Medulla oblongata (tissue), 1 donor: ENCODE data around the gene CPNE1.

Source experiments
- DNase-seq: peaks from one replicate; pipeline ENCODE4 v3.0.0-alpha.2; 2015; ENCODE audit errors: extremely low spot score

Gene CPNE1

DNA sequence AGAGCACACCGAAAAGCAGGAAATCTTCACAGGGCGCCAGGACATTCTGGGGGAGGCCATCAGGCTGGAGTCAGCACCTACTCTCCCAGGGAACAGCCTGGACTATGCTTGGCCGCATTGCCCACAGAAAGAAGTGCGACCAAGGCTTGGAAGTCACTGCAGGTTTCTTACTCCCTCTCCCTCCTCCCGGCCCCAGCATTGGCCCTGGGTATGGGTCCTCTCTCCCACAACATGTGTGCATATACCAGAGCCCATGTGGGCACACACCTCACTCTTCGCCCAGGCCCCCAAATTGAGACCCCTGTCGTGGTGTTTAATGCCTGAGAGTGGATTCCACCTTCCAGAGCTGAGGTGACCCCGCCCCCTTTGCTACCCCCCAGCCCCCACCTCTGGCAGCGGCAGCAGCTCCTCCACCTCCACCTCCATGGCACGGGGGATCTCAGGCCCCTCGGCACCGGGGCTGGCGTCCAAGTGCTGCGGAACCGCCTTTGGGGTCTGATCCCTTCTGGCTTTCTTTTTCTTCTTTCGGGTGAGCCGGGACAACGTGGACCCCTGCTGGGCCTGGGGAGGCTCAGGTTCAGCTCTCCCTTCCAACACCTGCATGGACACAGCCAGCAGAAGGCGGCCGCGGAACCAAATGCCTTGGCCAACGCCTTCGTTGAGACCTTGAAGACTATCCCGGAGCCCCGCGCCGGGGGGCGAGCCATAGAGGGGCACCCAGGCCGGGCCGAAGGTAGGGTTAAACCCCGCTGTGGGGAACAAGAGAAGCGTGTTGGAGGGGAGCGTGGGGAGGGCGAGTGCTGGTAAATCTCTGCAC lies 64.3 kb downstream of the CPNE1 start:
- no peak for DNase-seq

DNA sequence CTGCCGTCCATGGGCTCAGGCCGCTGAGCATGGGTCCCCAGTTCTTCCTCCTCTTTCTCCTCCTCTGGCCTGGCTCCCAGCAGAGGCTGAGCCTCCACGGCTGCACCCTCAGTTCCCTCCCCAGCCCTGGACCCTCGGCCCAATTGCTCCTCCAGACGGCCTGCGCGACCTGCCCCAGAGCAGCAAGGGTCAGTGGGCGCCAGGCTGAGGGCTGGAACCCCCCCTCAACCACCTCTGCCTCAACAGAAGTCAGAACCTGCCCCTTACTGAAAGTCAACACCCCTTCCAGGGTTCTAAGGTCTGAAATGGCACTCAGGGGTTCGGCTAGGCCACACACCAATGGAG lies 65.0 kb downstream of the CPNE1 start:
- no peak for DNase-seq

DNA sequence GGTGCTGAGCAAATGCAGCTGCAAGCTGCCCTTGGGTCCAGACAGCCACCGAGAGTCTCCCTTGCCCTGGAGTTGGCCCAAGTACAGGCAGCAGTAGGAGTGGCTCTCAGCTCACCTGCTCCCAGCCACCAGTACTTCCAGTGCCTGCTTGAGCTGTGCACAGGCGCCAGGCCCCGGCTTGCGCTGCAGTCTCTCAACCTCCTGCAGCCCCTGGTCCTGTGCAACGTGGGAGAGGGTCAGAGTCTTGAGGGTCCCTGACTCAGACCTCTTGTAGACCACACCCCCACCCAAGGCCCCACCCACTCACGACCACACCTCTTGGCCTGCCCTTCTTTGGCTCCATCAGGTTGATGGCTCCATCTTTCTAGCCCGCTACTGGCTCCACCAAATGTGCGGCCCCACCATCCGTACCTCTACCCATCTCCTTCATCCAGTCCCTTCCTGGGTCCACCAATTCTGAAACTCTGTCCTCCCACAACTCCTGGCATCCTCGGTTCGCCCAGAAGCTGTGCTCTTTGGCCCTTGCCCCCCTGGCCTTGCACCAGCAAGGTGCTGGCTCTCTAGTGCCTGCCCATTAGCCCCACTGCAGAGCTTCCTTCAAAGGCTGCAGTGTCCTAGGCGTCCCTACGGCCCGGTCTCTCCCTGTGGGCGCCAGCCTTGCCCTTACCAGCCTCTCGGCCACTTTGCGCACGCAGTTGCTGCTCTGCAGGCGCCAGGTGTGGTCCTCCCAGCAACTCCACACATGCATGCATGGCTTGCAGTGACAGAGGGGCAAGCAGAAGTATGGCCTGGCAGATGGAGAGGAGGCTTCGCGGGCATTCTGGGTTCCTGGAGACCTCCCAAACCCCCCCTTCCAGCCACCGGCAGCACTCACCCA lies 65.6 kb downstream of the CPNE1 start:
- no peak for DNase-seq

DNA sequence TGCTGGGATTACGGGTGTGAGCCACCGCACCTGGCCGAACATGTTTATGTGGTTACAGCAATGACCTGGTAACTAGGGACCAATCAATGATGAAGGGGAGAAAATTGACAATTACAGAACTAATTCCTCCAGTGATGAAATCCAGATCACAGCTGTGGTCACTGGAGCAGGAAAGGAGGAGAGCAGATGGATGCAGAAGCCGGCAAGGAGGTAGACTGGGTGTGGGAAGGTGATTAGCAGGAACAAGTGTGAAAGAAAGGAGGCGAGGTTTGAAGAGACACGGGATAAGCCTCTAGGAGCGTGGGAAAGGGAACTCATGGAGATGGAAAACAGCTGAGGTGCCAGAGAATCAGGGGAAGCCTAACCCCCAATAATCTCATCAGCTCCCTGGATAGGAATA lies 66.2 kb downstream of the CPNE1 start:
- DNase-seq: no peak

DNA sequence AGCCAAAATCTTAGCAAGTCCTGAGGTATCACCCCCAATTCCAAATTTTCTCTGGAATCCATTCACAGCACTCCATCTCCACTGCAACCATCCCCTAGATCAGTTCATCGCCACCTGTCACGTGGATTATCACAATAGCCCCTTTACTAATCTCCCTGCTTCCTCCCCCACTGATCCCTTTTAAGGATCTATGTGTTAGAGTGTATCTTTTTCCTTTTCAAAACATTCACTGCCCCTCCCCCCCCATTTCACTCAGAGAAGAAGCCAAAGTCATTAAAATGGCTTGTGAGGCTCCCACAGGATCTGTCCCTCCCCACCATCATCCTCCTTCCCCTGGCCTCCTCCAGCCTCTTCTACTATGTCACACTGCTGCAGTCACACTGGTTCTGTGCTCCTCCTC lies 67.5 kb downstream of the CPNE1 start:
- DNase-seq: no peak

DNA sequence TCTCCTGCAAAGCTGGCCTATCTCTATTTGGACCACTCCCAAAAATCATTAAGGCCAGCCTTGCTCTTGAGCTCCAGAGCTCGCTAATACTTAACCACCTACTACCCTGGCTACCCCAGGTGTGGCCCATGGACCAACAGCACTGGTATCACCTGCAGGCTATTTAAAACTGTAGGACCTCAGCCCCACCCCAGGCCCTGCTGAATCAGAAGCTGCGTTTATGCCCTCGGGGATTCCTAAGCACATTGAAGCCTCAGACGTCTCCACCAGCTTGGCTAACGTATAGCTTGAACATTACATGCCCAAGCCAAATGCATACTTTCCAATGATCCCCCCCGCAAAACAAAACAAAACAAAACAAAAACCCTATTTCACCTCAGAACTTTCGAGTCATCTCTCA lies 68.8 kb downstream of the CPNE1 start:
- no peak for DNase-seq

DNA sequence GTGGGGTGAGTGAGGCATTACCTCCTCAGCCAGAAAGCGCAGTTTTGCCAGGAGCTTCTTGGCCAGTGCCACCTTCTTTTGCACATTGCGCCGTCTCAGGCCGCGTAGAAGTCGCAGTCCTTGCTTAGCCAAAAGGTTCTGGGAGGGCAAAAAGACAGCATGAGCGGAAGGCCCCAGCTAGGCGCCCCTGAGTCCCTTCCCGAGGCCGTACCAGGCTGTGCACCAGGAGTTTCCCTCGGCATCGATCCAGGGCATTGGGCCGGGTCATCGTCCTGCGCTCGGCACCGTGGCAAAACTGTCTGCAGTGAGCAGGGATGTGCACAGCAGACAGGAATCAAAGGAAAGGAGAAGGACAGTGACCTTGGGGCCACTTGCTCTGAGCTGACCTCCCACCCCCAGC lies 69.2 kb downstream of the CPNE1 start:
- DNase-seq: no peak

DNA sequence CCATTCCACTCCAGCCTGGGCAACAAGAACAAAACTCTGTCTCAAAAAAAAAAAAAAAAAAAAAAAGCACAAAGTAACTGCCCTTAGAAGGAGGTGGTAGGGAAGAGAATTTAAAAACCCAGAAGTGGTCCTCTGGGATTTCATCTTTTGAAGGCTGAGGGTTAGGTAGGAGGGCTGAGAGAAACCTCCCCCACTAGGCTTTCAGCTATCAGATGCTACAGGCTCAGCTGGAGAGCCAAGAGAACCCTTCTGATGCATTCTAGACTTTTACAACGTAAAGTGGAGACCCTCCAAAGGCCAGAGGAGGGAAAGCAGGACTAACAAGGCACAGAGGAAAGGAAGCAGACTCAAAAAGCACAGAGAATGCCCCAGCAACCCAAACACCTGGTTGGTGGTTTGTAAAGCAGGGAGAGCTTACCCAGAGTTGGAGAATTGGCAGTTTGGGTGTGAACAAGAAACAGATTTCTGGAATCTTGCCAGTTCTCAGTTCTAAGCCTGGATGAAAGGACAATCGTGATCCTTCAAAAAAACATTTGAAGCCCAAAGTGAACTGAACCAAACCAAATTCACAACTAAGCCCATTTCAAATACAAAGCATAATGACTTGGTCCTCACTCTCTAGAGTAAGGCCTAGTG lies 72.2 kb downstream of the CPNE1 start:
- no peak for DNase-seq

DNA sequence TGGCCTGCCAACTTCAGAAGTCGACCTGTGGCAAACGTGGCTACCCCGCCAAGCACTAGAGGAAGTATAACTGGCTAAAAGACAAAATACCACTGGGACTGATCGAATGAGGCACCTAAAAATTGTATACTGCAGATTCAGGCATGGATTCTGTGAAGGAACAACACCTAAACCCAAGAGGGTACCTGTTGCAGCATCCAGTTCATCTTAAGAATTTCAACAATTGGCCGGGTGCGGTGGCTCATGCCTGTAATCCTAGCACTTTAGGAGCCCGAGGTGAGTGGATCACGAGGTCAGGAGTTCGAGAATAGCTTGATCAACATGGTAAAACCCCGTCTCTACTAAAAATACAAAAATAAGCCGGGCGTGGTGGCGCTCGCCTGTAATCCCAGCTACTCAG lies 76.3 kb downstream of the CPNE1 start:
- DNase-seq: no peak

DNA sequence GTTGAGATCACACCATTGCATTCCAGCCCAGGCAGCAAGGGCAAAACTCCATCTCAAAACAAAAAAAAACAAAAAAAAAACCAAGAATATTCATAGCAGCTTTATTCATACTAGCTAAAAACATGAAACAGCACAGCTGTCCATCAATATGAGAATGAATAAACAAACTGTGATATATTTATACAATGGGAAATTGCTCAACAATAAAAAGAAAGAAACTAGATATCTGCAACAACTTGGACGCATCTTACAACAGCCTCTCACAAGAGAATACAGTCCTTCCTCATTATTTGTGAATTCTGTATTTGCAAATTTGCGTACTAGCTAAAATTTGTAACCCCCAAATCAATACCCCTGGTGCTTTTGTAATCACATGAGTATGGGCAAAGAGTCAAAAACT lies 77.3 kb downstream of the CPNE1 start:
- DNase-seq: no peak

DNA sequence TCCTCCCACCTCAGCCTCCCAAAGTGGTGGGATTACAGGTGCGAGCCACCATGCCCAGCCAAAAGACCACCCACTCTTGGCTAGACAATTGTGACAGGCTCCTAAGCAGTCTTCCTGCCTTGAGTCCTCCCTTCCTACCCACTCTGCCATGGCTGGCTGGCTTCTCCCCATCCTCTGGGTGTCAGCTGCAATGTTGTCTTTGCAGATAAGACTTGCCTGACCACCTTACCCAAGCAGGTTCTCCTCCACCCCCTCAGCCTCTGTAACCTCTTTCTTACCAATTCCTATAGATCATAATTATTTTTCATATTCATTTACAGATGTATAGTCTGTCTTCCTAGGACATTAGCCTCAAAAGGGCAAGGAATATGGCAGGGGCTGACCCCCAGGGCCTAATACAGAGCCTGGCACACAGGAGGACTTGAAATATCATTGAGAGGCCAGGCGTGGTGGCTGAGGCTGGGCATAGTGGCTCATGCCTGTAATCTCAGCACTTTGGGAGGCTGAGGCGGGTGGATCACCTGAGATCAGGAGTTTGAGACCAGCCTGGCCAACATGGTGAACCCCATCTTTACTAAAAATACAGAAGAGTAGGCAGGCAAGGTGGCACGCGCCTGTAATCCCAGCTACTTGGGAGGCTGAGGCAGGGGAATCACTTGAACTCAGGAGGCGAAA lies 77.8 kb downstream of the CPNE1 start:
- DNase-seq: no peak

DNA sequence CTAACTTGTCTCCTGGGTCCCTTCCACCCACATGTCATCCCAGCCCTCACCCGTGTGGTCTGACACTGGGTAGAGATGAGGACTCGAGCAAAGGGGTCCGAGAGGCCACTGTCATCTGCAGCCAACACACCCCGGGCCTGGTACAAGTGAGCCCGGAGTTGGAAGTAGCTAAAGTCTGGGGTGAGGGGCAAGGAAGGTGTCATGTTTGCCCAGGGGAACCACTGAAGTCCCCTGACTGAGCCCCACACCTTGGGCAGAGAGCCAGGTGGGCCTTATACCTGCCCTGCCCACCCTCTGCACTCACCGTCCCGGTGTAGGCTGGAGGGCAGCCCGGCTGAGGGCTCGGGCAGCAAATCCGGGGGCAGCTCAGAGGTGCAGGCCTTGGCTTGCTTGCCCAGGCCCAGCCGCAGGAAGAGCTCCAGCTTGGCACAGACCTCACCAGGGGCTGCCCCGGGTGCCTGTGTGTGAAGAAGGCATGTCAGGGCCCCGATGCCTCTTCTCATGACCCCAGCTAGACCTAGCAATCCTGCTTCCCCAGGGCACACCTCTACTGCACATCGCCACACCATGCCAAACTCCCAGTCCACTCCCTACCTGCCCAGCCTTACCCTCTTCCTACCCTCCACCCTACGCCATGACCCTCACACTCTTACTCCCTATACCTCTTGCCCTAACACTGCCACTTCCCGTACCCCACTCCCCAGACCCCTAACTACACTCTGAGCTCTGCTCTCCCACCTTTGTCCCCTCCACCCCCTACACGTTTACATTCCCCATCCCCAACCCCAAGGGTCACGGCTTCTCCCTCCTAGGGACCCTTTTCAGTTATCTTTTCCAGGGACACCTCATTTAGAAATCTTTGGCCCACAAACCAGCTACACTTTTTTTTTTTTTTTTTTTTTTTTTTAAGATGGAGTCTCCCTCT lies 80.8 kb downstream of the CPNE1 start:
- DNase-seq: no peak

DNA sequence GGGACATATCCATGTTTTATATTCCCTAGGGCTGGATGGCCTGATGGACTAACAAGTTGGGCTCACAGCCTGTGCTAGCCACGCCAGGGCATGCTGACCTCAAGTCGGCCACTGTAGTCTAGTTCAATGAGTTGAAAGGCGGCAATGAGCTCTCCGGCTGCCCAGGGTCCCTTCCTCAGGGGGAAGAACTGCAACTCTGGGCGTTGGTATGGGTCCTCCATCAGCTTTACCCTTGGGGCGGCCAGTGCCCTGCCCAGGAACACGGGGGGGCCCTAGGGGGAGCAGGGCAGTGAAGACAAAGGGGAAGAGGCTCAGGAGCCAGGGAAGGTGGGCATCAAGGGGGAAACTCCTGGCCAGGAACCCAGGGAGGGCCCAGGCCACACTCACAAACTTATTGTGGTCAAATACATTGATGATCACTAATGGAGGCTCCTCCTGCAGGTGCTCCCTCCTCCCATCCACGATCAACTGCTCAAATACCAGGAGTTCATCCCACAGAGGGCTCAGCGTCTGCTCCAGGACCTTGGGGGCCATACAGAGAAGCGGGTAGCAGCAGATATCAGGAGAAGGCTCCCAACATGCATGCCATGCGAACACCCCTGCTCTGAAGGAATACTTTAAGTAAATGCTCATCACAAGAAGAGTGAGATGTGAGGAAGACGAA lies 81.8 kb downstream of the CPNE1 start:
- DNase-seq: no peak

DNA sequence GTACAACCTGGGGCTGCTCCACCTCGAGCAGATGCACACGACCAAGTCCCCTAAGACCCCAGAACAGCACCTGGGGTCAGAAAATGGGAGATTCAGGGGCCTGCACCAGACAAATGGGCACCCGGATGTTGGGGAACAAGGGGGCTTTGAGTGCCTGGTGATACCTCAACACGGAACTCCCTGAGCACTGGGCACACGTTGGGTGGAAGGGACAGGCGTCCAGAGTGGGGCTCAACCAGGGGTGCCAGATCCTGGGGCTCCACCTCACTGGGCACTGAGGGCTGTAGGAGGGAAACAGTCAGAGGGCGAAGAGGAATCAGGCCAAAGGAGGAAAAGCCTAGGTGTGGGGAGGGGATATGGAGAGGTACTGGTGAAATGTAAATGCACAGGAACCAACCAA lies 82.6 kb downstream of the CPNE1 start:
- DNase-seq: no peak

DNA sequence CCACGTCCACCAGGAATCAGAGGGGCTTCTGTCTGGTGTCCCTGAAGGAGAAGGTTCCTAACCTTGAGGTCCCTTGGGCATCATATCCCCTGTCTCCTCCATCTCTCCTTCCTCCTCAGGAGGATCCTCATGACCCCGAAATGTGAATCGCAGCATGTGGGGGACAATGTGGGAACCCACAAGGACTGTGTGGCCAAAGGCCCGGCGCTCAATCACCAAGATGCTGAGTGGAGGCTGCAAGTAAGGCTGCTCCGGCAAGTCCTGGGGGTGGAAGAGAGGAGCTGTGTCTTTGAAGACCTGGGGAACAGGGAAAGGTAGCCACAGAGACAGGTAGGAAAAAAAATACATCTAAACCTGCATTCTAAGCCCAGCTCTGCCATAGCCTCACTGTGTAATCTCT lies 85.5 kb downstream of the CPNE1 start:
- no peak for DNase-seq

DNA sequence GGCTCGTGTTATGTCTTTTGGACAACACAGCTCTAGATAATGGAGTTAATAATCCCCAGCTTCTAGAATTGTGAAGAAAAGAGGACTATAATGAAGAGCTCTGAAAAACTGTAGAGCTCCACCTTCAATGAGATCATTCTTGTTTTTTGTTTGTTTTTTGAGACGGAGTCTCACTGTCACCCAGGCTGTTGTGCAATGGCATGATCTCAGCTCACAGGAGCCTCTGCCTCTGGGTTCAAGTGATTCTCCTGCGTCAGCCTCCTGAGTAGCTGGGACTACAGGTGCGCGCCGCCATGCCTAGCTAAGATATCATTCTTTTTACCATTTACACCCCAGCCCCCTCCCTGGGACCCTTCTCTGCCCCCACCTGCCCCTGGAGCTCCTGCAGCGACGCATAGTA lies 86.2 kb downstream of the CPNE1 start:
- DNase-seq: no peak

DNA sequence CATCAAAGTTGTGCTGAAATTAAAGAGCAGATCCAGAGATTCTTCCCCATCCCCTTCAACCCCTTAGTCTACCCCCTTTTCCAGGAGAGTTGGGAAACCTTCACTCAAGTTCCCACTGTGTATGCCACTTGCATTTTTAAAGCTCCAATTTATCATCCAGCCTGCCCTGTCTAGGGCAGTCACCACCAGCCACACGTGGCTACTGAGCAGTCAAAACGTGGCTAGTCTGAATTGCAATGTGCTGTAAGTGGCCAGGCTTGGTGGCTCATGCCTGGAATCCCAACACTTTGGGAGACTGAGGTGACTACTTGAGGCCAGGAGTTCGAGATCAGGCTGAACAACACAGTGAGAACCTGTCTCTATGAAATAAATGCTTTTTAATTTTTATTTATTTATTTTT lies 87.9 kb downstream of the CPNE1 start:
- no peak for DNase-seq
